GM12801 (cell line): ENCODE data around the gene RNF175.

Experiments
- TF ChIP-seq, protein P1 (sequence below): IDR thresholded peaks from one replicate; pipeline ENCODE4 v1.5.1; 2011; ENCODE audit warnings: control low read depth; ENCODE audit not compliant: insufficient read length; ENCODE audit errors: extremely low read depth

RNF175 gene

DNA sequence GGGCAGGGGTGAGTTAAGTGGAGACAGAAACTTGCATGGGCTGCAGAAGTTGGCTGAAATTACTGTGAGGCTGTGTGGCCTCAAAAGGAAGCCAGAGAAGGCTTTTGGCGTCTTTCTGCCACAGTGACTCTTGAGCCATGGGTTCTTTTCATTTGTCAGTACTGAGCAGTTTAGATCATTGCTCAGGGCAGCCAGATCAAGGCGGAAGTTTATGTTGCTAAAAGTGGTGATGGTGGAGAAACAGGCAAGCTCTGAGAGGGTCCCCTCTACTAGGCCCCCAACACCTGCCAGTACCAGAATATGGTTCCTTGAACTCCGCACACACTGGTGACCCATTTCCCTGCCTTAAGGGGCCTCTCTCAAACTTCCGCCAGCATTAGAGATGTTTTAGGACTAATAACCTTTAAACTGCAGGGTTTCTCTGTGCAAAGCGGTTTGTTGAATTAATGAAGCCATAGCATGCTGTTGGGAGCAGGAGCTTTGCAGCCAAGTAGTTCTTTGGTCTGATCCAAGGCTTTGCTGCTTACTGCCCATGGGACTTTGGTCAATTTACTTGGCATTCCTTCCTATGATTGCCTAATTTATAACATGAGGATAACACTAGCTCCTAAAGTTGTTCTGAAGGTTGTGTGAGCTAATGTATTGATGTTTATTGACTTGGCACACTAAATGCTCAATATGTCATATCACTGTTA lies 34.5 kb downstream of the RNF175 start:
- TF ChIP-seq, protein P1, sequence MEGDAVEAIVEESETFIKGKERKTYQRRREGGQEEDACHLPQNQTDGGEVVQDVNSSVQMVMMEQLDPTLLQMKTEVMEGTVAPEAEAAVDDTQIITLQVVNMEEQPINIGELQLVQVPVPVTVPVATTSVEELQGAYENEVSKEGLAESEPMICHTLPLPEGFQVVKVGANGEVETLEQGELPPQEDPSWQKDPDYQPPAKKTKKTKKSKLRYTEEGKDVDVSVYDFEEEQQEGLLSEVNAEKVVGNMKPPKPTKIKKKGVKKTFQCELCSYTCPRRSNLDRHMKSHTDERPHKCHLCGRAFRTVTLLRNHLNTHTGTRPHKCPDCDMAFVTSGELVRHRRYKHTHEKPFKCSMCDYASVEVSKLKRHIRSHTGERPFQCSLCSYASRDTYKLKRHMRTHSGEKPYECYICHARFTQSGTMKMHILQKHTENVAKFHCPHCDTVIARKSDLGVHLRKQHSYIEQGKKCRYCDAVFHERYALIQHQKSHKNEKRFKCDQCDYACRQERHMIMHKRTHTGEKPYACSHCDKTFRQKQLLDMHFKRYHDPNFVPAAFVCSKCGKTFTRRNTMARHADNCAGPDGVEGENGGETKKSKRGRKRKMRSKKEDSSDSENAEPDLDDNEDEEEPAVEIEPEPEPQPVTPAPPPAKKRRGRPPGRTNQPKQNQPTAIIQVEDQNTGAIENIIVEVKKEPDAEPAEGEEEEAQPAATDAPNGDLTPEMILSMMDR: no peak

DNA sequence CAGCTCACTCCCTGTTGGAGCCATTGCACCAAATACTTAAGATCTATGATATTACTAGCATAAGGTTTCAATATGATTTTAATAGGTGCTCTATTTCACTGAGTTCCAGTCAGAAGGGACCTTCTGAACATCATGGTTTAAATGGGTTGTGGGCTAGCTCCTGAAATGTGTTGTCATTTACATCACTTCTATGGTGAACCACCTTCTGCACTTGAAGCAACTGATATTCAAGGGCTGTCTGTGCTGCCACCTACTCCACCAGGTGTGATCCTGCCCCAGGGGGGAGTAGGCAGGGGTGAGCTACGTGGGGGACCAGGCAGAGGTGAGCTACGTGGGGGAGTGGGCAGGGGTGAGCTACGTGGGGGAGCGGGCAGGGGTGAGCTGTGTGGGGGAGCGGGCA lies 35.2 kb downstream of the RNF175 start:
- TF ChIP-seq, protein P1: no peak

DNA sequence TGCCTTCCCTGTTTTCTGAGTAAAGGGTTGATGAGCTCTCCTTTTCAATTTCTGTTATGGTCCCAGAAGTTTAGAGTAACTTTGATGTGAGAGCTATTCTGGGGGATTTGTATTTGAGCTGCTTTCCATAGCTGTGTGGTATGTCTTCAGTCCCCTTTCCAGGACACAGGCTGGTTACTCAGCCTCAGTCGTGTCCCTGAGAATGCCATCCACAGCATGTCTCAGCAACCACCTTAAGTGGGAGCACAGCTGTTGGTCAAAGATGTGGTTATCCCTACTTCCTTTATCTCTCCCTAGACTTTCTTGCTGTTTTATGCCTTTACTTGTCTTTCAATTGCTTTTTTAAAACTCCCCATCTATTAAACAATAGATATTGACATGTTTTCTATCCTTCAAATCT lies 37.8 kb downstream of the RNF175 start:
- TF ChIP-seq, protein P1: no peak

DNA sequence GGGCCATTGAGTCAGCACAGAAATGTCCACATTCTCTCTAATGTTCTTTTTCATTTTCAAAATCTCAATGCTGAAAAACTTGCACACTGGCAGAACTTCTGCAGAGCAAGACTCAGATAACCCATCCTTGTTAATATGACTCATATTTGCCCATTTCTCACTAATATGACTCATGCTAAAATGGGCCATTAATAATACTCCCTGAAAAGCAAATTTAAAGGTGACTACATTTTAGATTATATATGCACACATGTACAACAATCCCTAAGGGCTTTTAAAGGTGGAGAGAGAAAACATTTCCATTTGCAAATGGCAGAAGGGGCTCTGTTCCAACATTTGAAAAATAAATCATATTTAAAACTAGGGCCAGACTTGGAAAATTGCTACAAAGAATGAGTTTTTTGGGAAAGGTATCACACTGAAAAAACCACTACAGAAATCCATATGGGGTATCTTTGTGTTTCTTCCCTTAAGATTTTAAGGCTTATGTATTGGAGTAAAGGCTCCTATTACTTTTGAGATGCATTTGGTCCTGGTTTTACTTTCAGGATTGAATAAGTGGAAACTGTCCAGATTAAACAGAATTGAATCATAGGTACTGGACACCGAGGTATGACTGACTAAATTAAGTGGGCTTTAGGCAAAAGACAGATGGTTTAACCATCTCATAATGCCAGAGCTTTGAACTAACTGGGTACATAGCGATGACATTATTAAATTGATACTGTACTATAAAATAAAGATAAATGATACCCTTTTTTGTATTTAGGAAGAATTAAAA lies 45.8 kb downstream of the RNF175 start:
- TF ChIP-seq, protein P1: no peak

DNA sequence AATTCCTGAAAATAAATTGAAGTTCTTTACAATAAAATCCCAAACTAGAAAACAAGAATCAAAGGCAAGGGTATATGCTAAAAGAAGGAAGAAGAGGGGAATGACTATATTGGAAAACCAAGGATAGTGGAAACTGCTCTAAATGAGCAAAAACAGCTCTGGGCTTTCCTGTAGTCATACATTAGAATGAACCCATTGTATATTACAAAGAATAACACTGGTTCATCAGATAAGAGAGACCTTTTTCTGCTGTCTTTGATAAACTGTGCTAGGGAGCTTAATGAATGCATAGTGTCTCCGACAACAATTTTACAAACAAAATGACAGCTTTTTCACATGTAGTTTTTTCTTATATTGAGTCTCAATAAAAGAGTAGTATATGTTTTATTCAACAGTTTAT lies 49.1 kb downstream of the RNF175 start:
- TF ChIP-seq, protein P1: no peak

DNA sequence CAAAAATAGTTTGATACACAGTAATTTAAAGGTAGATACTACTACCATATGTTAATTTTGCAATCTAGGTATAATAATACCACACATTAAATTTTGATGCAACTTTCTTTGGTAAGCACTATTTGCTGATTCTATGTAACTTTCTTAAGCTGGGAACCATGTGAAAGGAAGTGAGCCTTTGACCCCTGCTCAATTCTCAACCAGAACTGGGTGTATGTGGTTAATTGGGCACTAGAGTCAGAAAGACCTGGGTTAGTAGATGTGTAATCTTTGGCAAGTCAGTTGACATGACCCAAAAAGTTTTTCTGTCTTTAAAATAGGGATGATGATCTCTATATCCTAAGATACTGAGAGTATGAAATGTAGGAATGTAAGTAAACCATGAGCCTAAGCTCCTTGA lies 53.3 kb downstream of the RNF175 start:
- TF ChIP-seq, protein P1: no peak

DNA sequence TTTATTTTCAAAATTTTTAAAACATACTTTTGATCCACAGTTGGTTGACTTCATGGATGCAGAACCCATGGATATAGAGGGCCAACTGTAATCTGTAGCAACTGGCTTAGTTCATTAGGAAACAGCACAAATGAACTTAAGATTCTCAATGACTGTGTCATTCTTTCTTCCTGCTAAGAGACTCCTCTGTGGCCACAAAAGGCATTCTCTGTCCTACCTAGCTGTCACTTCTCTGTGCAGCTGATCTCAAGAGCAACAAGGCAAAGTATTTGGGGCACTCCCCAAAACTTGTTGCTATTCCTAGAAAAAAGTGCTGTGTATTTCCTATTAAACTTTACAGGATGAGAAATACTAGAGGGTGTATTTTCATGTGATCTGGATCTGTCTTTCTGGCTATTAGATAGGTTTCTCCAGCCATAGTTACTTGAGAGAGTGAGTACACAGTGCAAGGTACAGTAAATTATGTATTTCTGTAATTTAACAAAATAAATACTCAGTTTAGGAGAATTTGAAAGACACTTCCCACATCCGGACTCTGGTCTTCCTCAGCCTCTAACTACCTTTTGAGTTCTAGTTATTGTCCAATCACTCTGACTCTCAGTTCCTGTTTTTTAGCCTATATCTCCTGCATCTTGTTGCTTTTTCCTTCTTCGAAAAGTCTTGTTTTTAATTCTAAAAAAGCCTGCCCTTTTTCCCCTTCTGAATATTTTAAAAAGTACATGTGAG lies 53.9 kb downstream of the RNF175 start:
- TF ChIP-seq, protein P1: no peak
